Liver (tissue), 2 donors: ENCODE measurements around the gene CPNE5.

Source experiments
- CTCF ChIP-seq: fragments of 150-350 bp; IDR thresholded peaks from 2 replicates; pipeline ENCODE4 v1.5.1; 2017; ENCODE audit warnings: improper control_type of control experiment, low read depth, low read length; ENCODE audit not compliant: missing input control
- MAX ChIP-seq: IDR thresholded peaks from 2 replicates; pipeline ENCODE4 v1.6.1; 2016; ENCODE audit warnings: antibody characterized with exemption
- ZBTB33 ChIP-seq: IDR thresholded peaks from 2 replicates; pipeline ENCODE4 v1.6.1; 2016; ENCODE audit warnings: antibody characterized with exemption
- TF ChIP-seq, protein P1 (sequence below): IDR thresholded peaks from 2 replicates; pipeline ENCODE4 v1.6.1; 2016; ENCODE audit warnings: antibody characterized with exemption, mild to moderate bottlenecking
- donor health status: healthy.

DNA sequence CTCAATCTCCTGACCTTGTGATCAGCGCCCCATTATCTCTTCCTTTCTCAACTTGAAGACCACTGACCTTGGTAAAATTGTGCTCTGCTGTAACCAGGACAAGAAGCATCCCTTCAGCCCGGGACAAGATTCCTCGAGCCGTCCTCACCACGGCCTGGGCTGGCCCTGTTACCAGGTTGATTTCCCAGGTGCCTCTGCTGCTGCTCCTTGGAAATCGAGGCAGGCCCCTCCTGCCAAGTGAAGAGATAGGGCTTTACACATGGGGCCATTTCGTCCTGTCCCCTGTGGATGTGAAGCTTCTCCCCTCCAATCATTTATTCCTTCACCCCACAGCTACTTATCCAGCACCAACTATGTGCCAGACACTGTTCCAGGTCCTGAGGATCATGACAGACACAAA, 120.1 kb downstream of the CPNE5 start:
- TF ChIP-seq CTCF: no peak
- no peak for TF ChIP-seq MAX
- no peak for TF ChIP-seq ZBTB33
- TF ChIP-seq, protein P1, sequence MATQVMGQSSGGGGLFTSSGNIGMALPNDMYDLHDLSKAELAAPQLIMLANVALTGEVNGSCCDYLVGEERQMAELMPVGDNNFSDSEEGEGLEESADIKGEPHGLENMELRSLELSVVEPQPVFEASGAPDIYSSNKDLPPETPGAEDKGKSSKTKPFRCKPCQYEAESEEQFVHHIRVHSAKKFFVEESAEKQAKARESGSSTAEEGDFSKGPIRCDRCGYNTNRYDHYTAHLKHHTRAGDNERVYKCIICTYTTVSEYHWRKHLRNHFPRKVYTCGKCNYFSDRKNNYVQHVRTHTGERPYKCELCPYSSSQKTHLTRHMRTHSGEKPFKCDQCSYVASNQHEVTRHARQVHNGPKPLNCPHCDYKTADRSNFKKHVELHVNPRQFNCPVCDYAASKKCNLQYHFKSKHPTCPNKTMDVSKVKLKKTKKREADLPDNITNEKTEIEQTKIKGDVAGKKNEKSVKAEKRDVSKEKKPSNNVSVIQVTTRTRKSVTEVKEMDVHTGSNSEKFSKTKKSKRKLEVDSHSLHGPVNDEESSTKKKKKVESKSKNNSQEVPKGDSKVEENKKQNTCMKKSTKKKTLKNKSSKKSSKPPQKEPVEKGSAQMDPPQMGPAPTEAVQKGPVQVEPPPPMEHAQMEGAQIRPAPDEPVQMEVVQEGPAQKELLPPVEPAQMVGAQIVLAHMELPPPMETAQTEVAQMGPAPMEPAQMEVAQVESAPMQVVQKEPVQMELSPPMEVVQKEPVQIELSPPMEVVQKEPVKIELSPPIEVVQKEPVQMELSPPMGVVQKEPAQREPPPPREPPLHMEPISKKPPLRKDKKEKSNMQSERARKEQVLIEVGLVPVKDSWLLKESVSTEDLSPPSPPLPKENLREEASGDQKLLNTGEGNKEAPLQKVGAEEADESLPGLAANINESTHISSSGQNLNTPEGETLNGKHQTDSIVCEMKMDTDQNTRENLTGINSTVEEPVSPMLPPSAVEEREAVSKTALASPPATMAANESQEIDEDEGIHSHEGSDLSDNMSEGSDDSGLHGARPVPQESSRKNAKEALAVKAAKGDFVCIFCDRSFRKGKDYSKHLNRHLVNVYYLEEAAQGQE: no peak
